H9 (cell line): ENCODE measurements around the gene SLC18B1. TPM values are rescaled to one million over a fixed set of nuclear protein-coding genes. Genes with fewer than 3 reads are reported as not detected.

Source experiments
- DNase-seq: peaks from one replicate; pipeline ENCODE4 v3.0.0-alpha.2; 2017
- H2AFZ ChIP-seq: one replicate; pipeline ENCODE4 v1.6.1; 2013; ENCODE audit warnings: mild to moderate bottlenecking, low read length, control low read depth, moderate library complexity
- H2AK5ac ChIP-seq: 2 replicates; pipeline ENCODE4 v1.6.1; 2013; ENCODE audit warnings: low read length, control low read depth, mixed read lengths; ENCODE audit not compliant: insufficient read length
- H2BK120ac ChIP-seq: one replicate; pipeline ENCODE4 v1.6.1; 2013; ENCODE audit warnings: low read depth, mild to moderate bottlenecking, low read length, control low read depth, inconsistent platforms; ENCODE audit not compliant: poor library complexity, severe bottlenecking
- H2BK12ac ChIP-seq: 2 replicates; pipeline ENCODE4 v1.6.1; 2013; ENCODE audit warnings: low read length, control low read depth, mixed read lengths, low read depth; ENCODE audit not compliant: insufficient read length
- H2BK15ac ChIP-seq: 2 replicates; pipeline ENCODE4 v1.6.1; 2013; ENCODE audit warnings: low read depth, low read length, control low read depth
- H2BK20ac ChIP-seq: one replicate; pipeline ENCODE4 v1.6.1; 2013; ENCODE audit warnings: low read depth, mild to moderate bottlenecking, low read length, control low read depth, inconsistent platforms; ENCODE audit not compliant: poor library complexity, severe bottlenecking
- H2BK5ac ChIP-seq: 2 replicates; pipeline ENCODE4 v1.6.1; 2013; ENCODE audit warnings: low read length, control low read depth, mixed read lengths; ENCODE audit not compliant: insufficient read length
- H3K14ac ChIP-seq: 2 replicates; pipeline ENCODE4 v1.6.1; 2013; ENCODE audit warnings: low read length, control low read depth; ENCODE audit not compliant: insufficient read depth
- H3K18ac ChIP-seq: 2 replicates; pipeline ENCODE4 v1.6.1; 2013; ENCODE audit warnings: low read depth, mild to moderate bottlenecking, mixed read lengths, low read length, control low read depth; ENCODE audit not compliant: insufficient read length
- H3K23ac ChIP-seq: 2 replicates; pipeline ENCODE4 v1.6.1; 2013; ENCODE audit warnings: low read length, control low read depth, mixed read lengths, low read depth; ENCODE audit not compliant: insufficient read length
- H3K23me2 ChIP-seq: 2 replicates; pipeline ENCODE4 v1.6.1; 2013; ENCODE audit warnings: low read depth, mild to moderate bottlenecking, mixed read lengths, low read length, control low read depth; ENCODE audit not compliant: insufficient read length, poor library complexity, severe bottlenecking
- H3K27ac ChIP-seq: 2 replicates; pipeline ENCODE4 v1.5.1; 2013; ENCODE audit warnings: low read length, control low read depth, mixed read lengths, low read depth; ENCODE audit not compliant: insufficient read length
- H3K27me3 ChIP-seq: 2 replicates; pipeline ENCODE4 v1.6.1; 2013; ENCODE audit warnings: low read length, control low read depth, inconsistent platforms; ENCODE audit not compliant: insufficient read depth
- H3K4ac ChIP-seq: 2 replicates; pipeline ENCODE4 v1.6.1; 2013; ENCODE audit warnings: low read depth, mild to moderate bottlenecking, control low read depth, inconsistent platforms, low read length, moderate library complexity
- H3K4me1 ChIP-seq: 2 replicates; pipeline ENCODE4 v1.6.1; 2013; ENCODE audit warnings: low read length, control low read depth, inconsistent platforms; ENCODE audit not compliant: insufficient read depth
- H3K4me2 ChIP-seq: 2 replicates; pipeline ENCODE4 v1.6.1; 2013; ENCODE audit warnings: low read length, control low read depth, mixed read lengths; ENCODE audit not compliant: insufficient read length, insufficient read depth
- H3K56ac ChIP-seq: 2 replicates; pipeline ENCODE4 v1.6.1; 2013; ENCODE audit warnings: low read depth, mild to moderate bottlenecking, mixed read lengths, low read length, control low read depth; ENCODE audit not compliant: insufficient read length
- H3K79me1 ChIP-seq: 2 replicates; pipeline ENCODE4 v1.6.1; 2013; ENCODE audit warnings: low read depth, mild to moderate bottlenecking, moderate library complexity, low read length, control low read depth, inconsistent platforms; ENCODE audit not compliant: insufficient read depth, poor library complexity, severe bottlenecking
- H3K79me2 ChIP-seq: 2 replicates; pipeline ENCODE4 v1.6.1; 2013; ENCODE audit warnings: low read length, control low read depth, inconsistent platforms; ENCODE audit not compliant: insufficient read depth
- H3K9ac ChIP-seq: 2 replicates; pipeline ENCODE4 v1.6.1; 2013; ENCODE audit warnings: low read length, control low read depth, mixed read lengths; ENCODE audit not compliant: insufficient read length; ENCODE audit errors: extremely low read depth
- H3K9me3 ChIP-seq: one replicate; pipeline ENCODE4 v1.6.1; 2013; ENCODE audit warnings: low read depth, low read length, inconsistent platforms; ENCODE audit not compliant: control insufficient read depth
- H3T11ph ChIP-seq: one replicate; pipeline ENCODE4 v1.6.1; 2013; ENCODE audit warnings: mild to moderate bottlenecking, low read length, control low read depth, inconsistent platforms
- H4K20me1 ChIP-seq: one replicate; pipeline ENCODE4 v1.6.1; 2013; ENCODE audit not compliant: control insufficient read depth, insufficient read length, insufficient read depth
- H4K5ac ChIP-seq: 2 replicates; pipeline ENCODE4 v1.6.1; 2013; ENCODE audit warnings: low read depth, mild to moderate bottlenecking, mixed read lengths, low read length, control low read depth; ENCODE audit not compliant: insufficient read length
- H4K8ac ChIP-seq: replicated peaks from 2 replicates; pipeline ENCODE4 v1.6.1; 2013; ENCODE audit warnings: low read length, control low read depth, mixed read lengths, low read depth; ENCODE audit not compliant: insufficient read length
- H4K91ac ChIP-seq: 2 replicates; pipeline ENCODE4 v1.6.1; 2013; ENCODE audit warnings: low read depth, mild to moderate bottlenecking, moderate library complexity, mixed read lengths, low read length, control low read depth; ENCODE audit not compliant: insufficient read length
- H3K27ac Mint-ChIP-seq, 3 experiments: 2 replicates in 2 of 3; 3 replicates in 1 of 3; pipeline ENCODE4 v1.8.0; 2020 to 2021; ENCODE audit warnings: mixed read lengths in 3 of 3, mild to moderate bottlenecking in 1 of 3, moderate library complexity in 1 of 3
- H3K27me3 Mint-ChIP-seq: 2 replicates; pipeline ENCODE4 v1.8.0; 2021; ENCODE audit warnings: low read depth, mild to moderate bottlenecking, moderate library complexity, mixed read lengths
- H3K36me3 Mint-ChIP-seq, 3 experiments: 2 replicates in 2 of 3; 3 replicates in 1 of 3; pipeline ENCODE4 v1.8.0; 2020 to 2021; ENCODE audit warnings: low read depth in 3 of 3, mixed read lengths in 3 of 3; ENCODE audit not compliant: insufficient read depth in 1 of 3
- H3K4me1 Mint-ChIP-seq, 2 experiments: 2 replicates each; pipeline ENCODE4 v1.8.0; 2020; ENCODE audit warnings: mixed read lengths in 2 of 2
- H3K4me3 Mint-ChIP-seq, 2 experiments: 2 replicates in 1 of 2; 3 replicates in 1 of 2; pipeline ENCODE4 v1.8.0; 2020 to 2021; ENCODE audit warnings: mild to moderate bottlenecking in 2 of 2, mixed read lengths in 2 of 2, moderate library complexity in 1 of 2
- H3K9me3 Mint-ChIP-seq, 2 experiments: 2 replicates in 1 of 2; 3 replicates in 1 of 2; pipeline ENCODE4 v1.8.0; 2020; ENCODE audit warnings: mild to moderate bottlenecking in 2 of 2, mixed read lengths in 2 of 2, moderate library complexity in 1 of 2
- CTCF ChIP-seq: fragments of 200-600 bp; sonication (generic); conservative IDR thresholded peaks from 3 replicates; pipeline ENCODE4 v1.8.0; 2021; ENCODE audit warnings: antibody characterized with exemption, mild to moderate bottlenecking
- WGBS: extraction: QIAGEN DNeasy Blood & Tissue Kit; methylation state at CpG from one replicate; pipeline ENCODE4 v1.1.7; 2013; ENCODE audit warnings: missing lambda C conversion rate, low lambda C conversion rate, mixed read lengths; ENCODE audit not compliant: insufficient read length; ENCODE audit errors: extremely low coverage; 5-methylcytosine and 5-hydroxymethylcytosine counted together
- total RNA-seq: library from RNA; stranded (reverse); gene quantifications from 2 replicates; pipeline ENCODE4 v1.2.1, GENCODE V29; 2021

SLC18B1 gene
- total RNA-seq, 1 experiment from 2014 or later, result 19.8 TPM

GRCh38 chr6:132765560-132765959, 32.9 kb downstream of the SLC18B1 start:
- Histone ChIP-seq H3K27me3 (no peaks in the 10 kb centered on the region), H2BK20ac (no peak overlapping the region), H4K8ac (no peak overlapping the region), H3K79me1 (no peaks in the 10 kb centered on the region), H3K56ac (no peak overlapping the region), H2BK5ac (no peak overlapping the region), H2AFZ (no peak overlapping the region), H4K91ac (no peak overlapping the region), H2BK120ac (no peak overlapping the region), H3K23ac (no peak overlapping the region), H3K9me3 (no peaks in the 10 kb centered on the region), H3K4me1 (no peaks in the 10 kb centered on the region), H3K27ac (no peak overlapping the region), H3K23me2 (peaks cover 2% of the 10 kb centered on the region), H4K20me1 (no peaks in the 10 kb centered on the region), H4K5ac (no peak overlapping the region), H3K14ac (no peak overlapping the region), H2BK12ac (no peak overlapping the region), H3K18ac (no peak overlapping the region), H3K79me2 (no peaks in the 10 kb centered on the region), H3T11ph (no peak overlapping the region), H2BK15ac (no peak overlapping the region), H3K9ac (no peak overlapping the region), H2AK5ac (no peak overlapping the region), H3K4ac (no peak overlapping the region), H3K4me2 (no peak overlapping the region)
- Mint-ChIP-seq H3K27ac (no peak overlapping the region), H3K36me3 (peaks cover 4 to 9% (median 7%) of the 10 kb centered on the region in 3 experiments; a peak in 6 of 7 replicates), H3K9me3 (no peaks in the 10 kb centered on the region; a peak in 1 of 5 replicates), H3K27me3 (no peaks in the 10 kb centered on the region), H3K4me3 (no peak overlapping the region), H3K4me1 (no peaks in the 10 kb centered on the region; a peak in 1 of 4 replicates)
- no peak for TF ChIP-seq CTCF
- WGBS, result no CpG with 5 or more reads among the region's 1 CpG
- no peak for DNase-seq
